DND-41 (cell line): ENCODE results near the gene MYH6.

Experiments used
- ATAC-seq: fragments of 200-7000 bp; cut with Tn5 transposase; 3 replicates; pipeline ENCODE4 v1.9.1; 2021; ENCODE audit warnings: low read depth; ENCODE audit not compliant: insufficient read depth
- DNase-seq: peaks from one replicate; pipeline ENCODE4 v3.0.0-alpha.2; 2020
- H2AFZ ChIP-seq: 2 replicates; pipeline ENCODE4 v1.6.0; 2012; ENCODE audit warnings: low read depth, low read length
- H3K27ac ChIP-seq: 2 replicates; pipeline ENCODE4 v1.5.1; 2012; ENCODE audit warnings: low read length, inconsistent platforms
- H3K27me3 ChIP-seq: fragments of 200-600 bp; sonication (generic); 2 replicates; pipeline ENCODE4 v1.6.0; 2012; ENCODE audit warnings: low read length, mild to moderate bottlenecking, inconsistent platforms; ENCODE audit not compliant: insufficient read depth, poor library complexity
- H3K36me3 ChIP-seq: 2 replicates; pipeline ENCODE4 v1.5.1; 2012; ENCODE audit warnings: low read length, inconsistent platforms; ENCODE audit not compliant: insufficient read depth
- H3K4me1 ChIP-seq: 2 replicates; pipeline ENCODE4 v1.5.1; 2012; ENCODE audit warnings: mild to moderate bottlenecking, low read length; ENCODE audit not compliant: insufficient read depth
- H3K4me2 ChIP-seq: 2 replicates; pipeline ENCODE4 v1.6.0; 2012; ENCODE audit warnings: mild to moderate bottlenecking, moderate library complexity, low read length, inconsistent platforms; ENCODE audit not compliant: insufficient read depth
- H3K4me3 ChIP-seq, 2 experiments: fragments of 200-600 bp in 1 of 2; shearing (Covaris generic) in 1 of 2; 2 replicates each; pipeline ENCODE4 v1.5.1; 2012 to 2016; ENCODE audit warnings: inconsistent platforms in 2 of 2, low read length in 2 of 2, mild to moderate bottlenecking in 2 of 2, low read depth in 1 of 2, moderate library complexity in 1 of 2
- H3K79me2 ChIP-seq: 2 replicates; pipeline ENCODE4 v1.6.0; 2012; ENCODE audit warnings: low read length, inconsistent platforms; ENCODE audit not compliant: insufficient read depth
- H3K9ac ChIP-seq: 2 replicates; pipeline ENCODE4 v1.6.0; 2012; ENCODE audit warnings: low read depth, mild to moderate bottlenecking, inconsistent platforms, low read length, moderate library complexity
- H3K9me3 ChIP-seq: 2 replicates; pipeline ENCODE4 v1.5.1; 2012; ENCODE audit warnings: low read length, moderate library complexity, mild to moderate bottlenecking, inconsistent platforms; ENCODE audit not compliant: insufficient read depth, severe bottlenecking
- H4K20me1 ChIP-seq: 2 replicates; pipeline ENCODE4 v1.6.0; 2012; ENCODE audit warnings: low read length; ENCODE audit not compliant: insufficient read depth
- EZH2 ChIP-seq: IDR thresholded peaks from 3 replicates; pipeline ENCODE4 v1.6.1; 2012; ENCODE audit warnings: borderline replicate concordance, low read depth, mild to moderate bottlenecking, moderate library complexity, low read length, inconsistent platforms; ENCODE audit not compliant: severe bottlenecking
- TF ChIP-seq, protein P1 (sequence below): IDR thresholded peaks from 2 replicates; pipeline ENCODE4 v1.5.1; 2012; ENCODE audit warnings: borderline replicate concordance, low read length, moderate library complexity, mild to moderate bottlenecking; ENCODE audit not compliant: poor library complexity, severe bottlenecking; ENCODE audit errors: extremely low read depth

Gene MYH6

DNA sequence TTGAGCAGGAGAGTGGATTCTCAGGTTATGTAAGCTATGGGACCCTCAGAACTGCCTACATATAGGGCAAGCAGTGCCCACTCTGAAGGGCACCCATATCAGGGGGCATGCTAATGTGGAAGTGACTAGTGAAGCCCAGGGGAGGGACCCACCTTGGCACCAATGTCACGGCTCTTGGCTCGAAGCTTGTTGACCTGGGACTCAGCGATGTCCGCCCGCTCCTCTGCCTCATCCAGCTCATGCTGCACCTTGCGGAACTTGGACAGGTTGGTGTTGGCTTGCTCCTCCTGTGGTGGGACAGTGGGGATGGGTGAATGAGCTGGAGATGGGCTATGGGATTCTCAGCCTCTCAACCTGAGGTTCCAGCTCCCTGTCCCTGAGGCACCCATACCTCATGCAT is 25.8 kb downstream of the MYH6 start:
- H2AFZ ChIP-seq: no peak overlapping the region
- peaks cover 27% of the 10 kb centered on the region for H3K27me3 ChIP-seq
- peaks cover 3% of the 10 kb centered on the region; the same call in 1 of the 2 replicates for H4K20me1 ChIP-seq
- H3K4me1 ChIP-seq: no peaks in the 10 kb centered on the region
- no peak overlapping the region for H3K4me2 ChIP-seq
- no peak overlapping the region for H3K9ac ChIP-seq
- H3K4me3 ChIP-seq: no peak overlapping the region
- ATAC-seq: no peak
- TF ChIP-seq, protein P1, sequence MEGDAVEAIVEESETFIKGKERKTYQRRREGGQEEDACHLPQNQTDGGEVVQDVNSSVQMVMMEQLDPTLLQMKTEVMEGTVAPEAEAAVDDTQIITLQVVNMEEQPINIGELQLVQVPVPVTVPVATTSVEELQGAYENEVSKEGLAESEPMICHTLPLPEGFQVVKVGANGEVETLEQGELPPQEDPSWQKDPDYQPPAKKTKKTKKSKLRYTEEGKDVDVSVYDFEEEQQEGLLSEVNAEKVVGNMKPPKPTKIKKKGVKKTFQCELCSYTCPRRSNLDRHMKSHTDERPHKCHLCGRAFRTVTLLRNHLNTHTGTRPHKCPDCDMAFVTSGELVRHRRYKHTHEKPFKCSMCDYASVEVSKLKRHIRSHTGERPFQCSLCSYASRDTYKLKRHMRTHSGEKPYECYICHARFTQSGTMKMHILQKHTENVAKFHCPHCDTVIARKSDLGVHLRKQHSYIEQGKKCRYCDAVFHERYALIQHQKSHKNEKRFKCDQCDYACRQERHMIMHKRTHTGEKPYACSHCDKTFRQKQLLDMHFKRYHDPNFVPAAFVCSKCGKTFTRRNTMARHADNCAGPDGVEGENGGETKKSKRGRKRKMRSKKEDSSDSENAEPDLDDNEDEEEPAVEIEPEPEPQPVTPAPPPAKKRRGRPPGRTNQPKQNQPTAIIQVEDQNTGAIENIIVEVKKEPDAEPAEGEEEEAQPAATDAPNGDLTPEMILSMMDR: no peak
- TF ChIP-seq EZH2: no peak
- H3K27ac ChIP-seq: no peak overlapping the region
- no peaks in the 10 kb centered on the region for H3K36me3 ChIP-seq
- H3K9me3 ChIP-seq: no peaks in the 10 kb centered on the region
- H3K79me2 ChIP-seq: no peaks in the 10 kb centered on the region
- DNase-seq: no peak

DNA sequence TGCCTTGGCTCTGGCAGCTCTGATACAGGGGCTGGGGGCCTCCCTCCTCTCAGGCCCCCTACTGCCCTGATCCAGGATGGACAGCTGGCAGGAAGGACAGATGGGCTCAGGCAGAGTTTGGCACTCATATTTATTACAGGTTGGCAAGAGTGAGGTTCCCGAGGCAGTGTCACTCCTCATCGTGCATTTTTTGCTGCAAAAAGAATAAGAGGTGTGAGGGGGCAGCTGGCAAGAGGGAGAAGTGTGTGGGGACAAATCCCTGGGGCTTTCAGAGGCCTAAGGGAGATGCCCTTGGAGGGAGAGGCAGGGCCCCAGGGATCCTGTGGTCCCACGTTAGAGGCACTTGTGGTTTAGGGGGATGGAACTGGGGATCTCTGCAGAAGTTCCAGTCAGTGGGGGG is 26.2 kb downstream of the MYH6 start:
- peaks cover 3% of the 10 kb centered on the region; the same call in 1 of the 2 replicates for H4K20me1 ChIP-seq
- peaks cover 30% of the 10 kb centered on the region for H3K27me3 ChIP-seq
- H3K36me3 ChIP-seq: no peaks in the 10 kb centered on the region
- H3K4me2 ChIP-seq: no peak overlapping the region
- TF ChIP-seq, protein P1: no peak
- no peak for TF ChIP-seq EZH2
- no peaks in the 10 kb centered on the region for H3K79me2 ChIP-seq
- DNase-seq (no peak), ATAC-seq (no peak)
- H3K4me3 ChIP-seq: no peak overlapping the region
- no peaks in the 10 kb centered on the region for H3K9me3 ChIP-seq
- H3K4me1 ChIP-seq: no peaks in the 10 kb centered on the region
- no peak overlapping the region for H2AFZ ChIP-seq
- H3K27ac ChIP-seq: no peak overlapping the region
- no peak overlapping the region for H3K9ac ChIP-seq

DNA sequence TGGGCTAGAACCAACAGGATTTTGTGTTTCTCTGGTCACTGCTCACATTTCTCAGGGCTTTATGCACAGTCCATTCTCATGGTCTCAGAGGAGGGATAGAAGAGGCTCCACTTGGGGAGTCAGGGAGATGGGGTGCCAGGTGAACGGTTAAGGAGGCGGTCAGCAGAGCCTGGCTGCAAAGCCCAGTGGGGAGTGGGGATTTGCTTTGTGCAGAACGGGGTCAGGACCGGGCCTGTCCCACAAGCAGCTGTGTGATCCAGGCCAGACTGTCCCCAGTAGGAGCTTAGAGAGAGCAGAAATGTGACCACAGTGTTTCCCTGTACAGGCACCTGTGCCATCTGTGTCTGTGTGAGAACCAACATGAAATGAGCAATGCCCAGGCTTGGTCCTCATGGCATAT is 27.1 kb downstream of the MYH6 start:
- Histone ChIP-seq H3K9ac (no peak overlapping the region), H3K79me2 (no peaks in the 10 kb centered on the region), H3K36me3 (no peaks in the 10 kb centered on the region), H4K20me1 (peaks cover 3% of the 10 kb centered on the region; the same call in 1 of the 2 replicates), H2AFZ (no peak overlapping the region), H3K27ac (no peak overlapping the region), H3K9me3 (no peaks in the 10 kb centered on the region), H3K4me1 (no peaks in the 10 kb centered on the region), H3K4me3 (no peak overlapping the region), H3K27me3 (peaks cover 30% of the 10 kb centered on the region), H3K4me2 (no peak overlapping the region)
- ATAC-seq: no peak
- TF ChIP-seq EZH2: no peak
- TF ChIP-seq, protein P1: no peak
- DNase-seq: no peak
